Naive thymus-derived CD8-positive, alpha-beta T cell (primary cell): ENCODE measurements around the gene BMP10. TPM values are rescaled to one million over a fixed set of nuclear protein-coding genes. Genes with fewer than 3 reads are reported as not detected.

Experiments used
- ATAC-seq, 2 donors: fragments of 150-1000 bp; cut with Tn5 transposase in 1 of 2; sonication (Bioruptor Pico), chemical (Tn5 transposase) in 1 of 2; 1 replicate in 1 of 2; 2 replicates in 1 of 2; pipeline ENCODE4 v1.10.0; 2021; ENCODE audit warnings: mild to moderate bottlenecking in 2 of 2, moderate library complexity in 2 of 2
- POLR2A ChIA-PET: fragments of 350-600 bp; sonication (Branson Sonifier 250); formaldehyde crosslinking; loops from one replicate; lab custom pipeline; 2021; ENCODE audit warnings: antibody characterized with exemption; lab: Charles Lee
- DNase-seq, 10 donors: peaks; one replicate each; pipeline versions ENCODE4 v3.0.0 to v3.0.0-alpha.2; 2020 to 2022
- H3K27ac Mint-ChIP-seq, 10 donors: one replicate each; pipeline ENCODE4 v1.8.0; 2020 to 2022; ENCODE audit warnings: mild to moderate bottlenecking in 10 of 10, mixed read lengths in 10 of 10, moderate library complexity in 4 of 10, inconsistent platforms in 1 of 10
- H3K27me3 Mint-ChIP-seq, 5 donors: one replicate each; pipeline ENCODE4 v1.8.0; 2021 to 2022; ENCODE audit warnings: mixed read lengths in 5 of 5
- H3K36me3 Mint-ChIP-seq, 3 donors: one replicate each; pipeline ENCODE4 v1.8.0; 2020 to 2022; ENCODE audit warnings: mixed read lengths in 3 of 3, mild to moderate bottlenecking in 2 of 3, inconsistent platforms in 1 of 3
- H3K4me1 Mint-ChIP-seq, 4 donors: one replicate each; pipeline ENCODE4 v1.8.0; 2021 to 2022; ENCODE audit warnings: mixed read lengths in 4 of 4
- H3K4me3 Mint-ChIP-seq, 10 donors: one replicate each; pipeline ENCODE4 v1.8.0; 2020 to 2022; ENCODE audit warnings: mild to moderate bottlenecking in 10 of 10, mixed read lengths in 10 of 10, moderate library complexity in 6 of 10, inconsistent platforms in 1 of 10
- H3K9me3 Mint-ChIP-seq, 9 donors: one replicate each; pipeline ENCODE4 v1.8.0; 2020 to 2022; ENCODE audit warnings: mixed read lengths in 9 of 9, mild to moderate bottlenecking in 3 of 9, inconsistent platforms in 1 of 9, moderate library complexity in 1 of 9
- polyA plus RNA-seq, 3 donors: library from polyadenylated mRNA; unstranded; fragments of 300-500 nt; fragmentation: Illumina TruSeq; gene quantifications; one replicate each; pipeline ENCODE4 v1.2.3, GENCODE V29; 2021
- total RNA-seq, 8 experiments: library from RNA in 2 of 8; stranded (reverse) in 2 of 8; gene quantifications; one replicate each; pipeline ENCODE4 v1.2.3 and lab custom pipeline; 2021 to 2026

Gene BMP10
- total and polyA plus RNA-seq, 5 experiments from 2014 or later: not detected

DNA sequence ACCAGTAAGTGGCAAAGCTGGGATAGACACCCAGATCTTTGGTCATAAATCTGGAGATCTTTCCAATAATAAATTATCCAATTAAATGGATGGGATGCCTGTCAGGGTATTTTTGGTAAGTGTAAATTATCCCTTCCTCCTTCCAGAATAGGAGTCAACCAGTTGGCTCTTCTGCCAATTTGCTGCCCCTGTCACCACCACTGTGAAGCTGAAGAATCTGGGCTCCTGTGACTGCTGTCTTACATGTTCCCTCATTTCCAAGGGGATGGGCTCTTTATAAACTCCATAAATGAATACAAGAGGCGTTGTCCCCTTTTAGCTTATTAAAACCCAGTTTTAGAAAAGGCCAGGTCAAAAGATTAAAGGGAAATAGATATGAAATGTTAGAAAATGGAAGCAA, 17.8 kb upstream of the BMP10 start:
- Mint-ChIP-seq H3K9me3 (no peaks in the 10 kb centered on the region), H3K27me3 (peaks cover 0 to 4% (median 0%) of the 10 kb centered on the region in 5 donors), H3K4me3 (no peak overlapping the region), H3K36me3 (no peaks in the 10 kb centered on the region), H3K4me1 (no peaks in the 10 kb centered on the region), H3K27ac (no peak overlapping the region)
- ATAC-seq: no peak
- POLR2A ChIA-PET: no interaction called here
- DNase-seq: no peak

- H3K9me3 Mint-ChIP-seq: no peaks in the 10 kb centered on the region
- DNase-seq (no peak), ATAC-seq (no peak)
- no peaks in the 10 kb centered on the region for H3K4me1 Mint-ChIP-seq
- H3K27ac Mint-ChIP-seq: no peak overlapping the region
- H3K36me3 Mint-ChIP-seq: no peaks in the 10 kb centered on the region
- POLR2A ChIA-PET: no interaction called here
- H3K4me3 Mint-ChIP-seq: no peak overlapping the region
- H3K27me3 Mint-ChIP-seq: peaks cover 0 to 2% (median 0%) of the 10 kb centered on the region in 5 donors
These were observed 17.0 kb upstream of the BMP10 start for GRCh38 chr2:68888038-68888704.

- H3K9me3 Mint-ChIP-seq: no peaks in the 10 kb centered on the region
- H3K27me3 Mint-ChIP-seq: peaks cover 0 to 1% (median 0%) of the 10 kb centered on the region in 5 donors
- H3K36me3 Mint-ChIP-seq: no peaks in the 10 kb centered on the region
- no peak overlapping the region for H3K4me3 Mint-ChIP-seq
- ATAC-seq (no peak), DNase-seq (no peak)
- H3K4me1 Mint-ChIP-seq: no peaks in the 10 kb centered on the region
- no peak overlapping the region for H3K27ac Mint-ChIP-seq
- POLR2A ChIA-PET: no interaction called here
These were observed 14.5 kb upstream of the BMP10 start for GRCh38 chr2:68885811-68886075.

DNA sequence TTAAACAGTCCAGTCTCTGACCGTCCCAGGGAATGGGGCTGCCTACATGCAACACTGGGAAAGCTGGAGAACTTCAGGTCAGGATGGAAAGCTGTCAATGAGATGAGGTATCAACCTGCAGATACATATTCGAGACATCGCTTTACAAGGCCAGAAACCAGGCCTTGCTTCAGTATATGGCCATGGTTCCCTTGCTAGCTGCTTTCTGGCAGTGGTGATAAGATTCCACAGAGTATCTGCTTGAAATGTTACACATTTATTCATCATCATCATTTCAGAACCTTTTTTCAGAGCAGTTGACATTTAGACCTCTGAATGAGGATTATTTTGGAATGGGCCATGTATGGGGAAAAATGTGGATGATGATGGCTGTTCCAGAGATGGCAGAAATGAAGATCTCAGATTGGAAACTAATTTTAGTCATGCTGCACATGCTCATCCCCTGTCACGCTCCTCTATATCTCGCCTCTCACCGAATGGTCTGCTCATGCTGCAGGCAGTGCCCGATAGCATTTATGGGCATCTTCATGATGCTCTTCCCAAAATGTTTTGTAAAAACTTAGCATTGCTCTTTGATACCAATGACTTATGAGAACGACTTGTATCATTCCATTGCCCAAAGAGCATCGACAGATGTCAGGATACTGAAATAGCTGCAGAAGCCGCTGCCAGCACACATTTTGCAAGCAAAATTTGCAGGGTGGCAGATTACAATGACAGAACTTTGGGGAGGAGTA, 14.0 kb upstream of the BMP10 start:
- H3K27ac Mint-ChIP-seq: peak overlapping the region in 1 of 10 donors; percentile 73
- peaks cover 0 to 1% (median 0%) of the 10 kb centered on the region in 5 donors for H3K27me3 Mint-ChIP-seq
- POLR2A ChIA-PET: no interaction called here
- no peaks in the 10 kb centered on the region for H3K36me3 Mint-ChIP-seq
- no peak for ATAC-seq
- H3K4me1 Mint-ChIP-seq: no peaks in the 10 kb centered on the region
- no peak for DNase-seq
- H3K9me3 Mint-ChIP-seq: no peaks in the 10 kb centered on the region
- H3K4me3 Mint-ChIP-seq: no peak overlapping the region

DNA sequence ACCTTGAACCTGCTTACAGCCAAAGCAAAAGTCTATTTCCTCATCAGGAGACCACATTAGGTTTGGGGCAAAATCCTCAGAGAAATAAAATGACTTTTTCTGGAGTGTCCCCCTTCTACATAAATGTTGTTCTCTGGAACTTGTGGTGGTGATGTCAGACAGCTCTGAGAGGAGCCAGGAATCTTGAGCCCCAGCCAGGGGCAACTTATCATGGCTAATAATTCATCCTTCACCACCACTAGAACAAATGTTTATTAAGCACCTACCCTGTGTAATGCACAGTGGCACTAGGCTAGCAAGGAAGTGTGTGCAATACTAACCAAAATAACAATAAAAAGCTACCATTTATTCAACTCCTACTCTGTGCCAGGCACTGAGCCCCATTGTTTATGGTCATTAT, 9.0 kb upstream of the BMP10 start:
- H3K36me3 Mint-ChIP-seq: no peaks in the 10 kb centered on the region
- H3K27ac Mint-ChIP-seq: no peak overlapping the region
- no peak for ATAC-seq
- POLR2A ChIA-PET: no interaction called here
- H3K4me1 Mint-ChIP-seq: no peaks in the 10 kb centered on the region
- no peak for DNase-seq
- no peak overlapping the region for H3K4me3 Mint-ChIP-seq
- H3K9me3 Mint-ChIP-seq: no peaks in the 10 kb centered on the region
- H3K27me3 Mint-ChIP-seq: peaks cover 0 to 10% (median 5%) of the 10 kb centered on the region in 5 donors

GRCh38 chr2:68879296-68879695, 8.1 kb upstream of the BMP10 start:
- Mint-ChIP-seq H3K36me3 (no peaks in the 10 kb centered on the region), H3K27ac (no peak overlapping the region), H3K4me1 (no peaks in the 10 kb centered on the region), H3K27me3 (peaks cover 0 to 10% (median 5%) of the 10 kb centered on the region in 5 donors), H3K4me3 (no peak overlapping the region), H3K9me3 (no peaks in the 10 kb centered on the region)
- DNase-seq: no peak
- ATAC-seq: no peak
- POLR2A ChIA-PET: interaction anchor here (0.7 kb wide), 1 partner anchor 33 kb away, joined by 3 read pairs; no protein-coding TSS in a partner anchor

DNA sequence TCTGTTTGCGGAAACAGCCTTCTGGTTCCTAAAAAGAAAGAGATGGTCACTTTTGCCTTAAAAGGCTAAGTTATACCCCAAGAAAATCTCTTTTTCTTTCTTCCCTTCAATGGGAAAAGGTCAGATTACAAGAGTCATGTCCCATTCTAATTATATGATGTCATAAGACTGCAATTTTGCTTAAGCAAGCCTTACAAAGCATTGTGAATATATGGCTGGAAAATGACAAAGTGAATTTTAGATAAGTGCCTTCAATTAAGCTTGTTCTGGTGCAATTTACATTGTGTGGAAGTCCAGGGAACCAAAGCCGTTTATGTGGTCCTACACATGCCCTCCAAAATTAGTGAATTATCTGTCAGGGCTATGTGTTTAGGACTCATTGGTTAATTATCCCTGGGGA, 7.6 kb upstream of the BMP10 start:
- Mint-ChIP-seq H3K27me3 (peaks cover 0 to 10% (median 5%) of the 10 kb centered on the region in 5 donors), H3K27ac (no peak overlapping the region), H3K4me3 (no peak overlapping the region), H3K4me1 (no peaks in the 10 kb centered on the region), H3K36me3 (no peaks in the 10 kb centered on the region), H3K9me3 (no peaks in the 10 kb centered on the region)
- DNase-seq: no peak
- ATAC-seq: no peak
- POLR2A ChIA-PET: interaction anchor here (0.7 kb wide), 1 partner anchor 33 kb away, joined by 3 read pairs; no protein-coding TSS in a partner anchor

GRCh38 chr2:68878071-68878711, 7.0 kb upstream of the BMP10 start:
- Mint-ChIP-seq H3K4me3 (no peak overlapping the region), H3K9me3 (no peaks in the 10 kb centered on the region), H3K27me3 (peaks cover 0 to 10% (median 5%) of the 10 kb centered on the region in 5 donors), H3K27ac (no peak overlapping the region), H3K36me3 (no peaks in the 10 kb centered on the region), H3K4me1 (no peaks in the 10 kb centered on the region)
- DNase-seq: no peak
- no peak for ATAC-seq
- POLR2A ChIA-PET: no interaction called here

- no peaks in the 10 kb centered on the region for H3K36me3 Mint-ChIP-seq
- H3K4me3 Mint-ChIP-seq: no peak overlapping the region
- peaks cover 0 to 10% (median 5%) of the 10 kb centered on the region in 5 donors for H3K27me3 Mint-ChIP-seq
- POLR2A ChIA-PET: no interaction called here
- no peaks in the 10 kb centered on the region for H3K4me1 Mint-ChIP-seq
- DNase-seq (no peak), ATAC-seq (no peak)
- H3K9me3 Mint-ChIP-seq: no peaks in the 10 kb centered on the region
- no peak overlapping the region for H3K27ac Mint-ChIP-seq
These were observed 6.0 kb upstream of the BMP10 start for GRCh38 chr2:68877079-68877772.

DNA sequence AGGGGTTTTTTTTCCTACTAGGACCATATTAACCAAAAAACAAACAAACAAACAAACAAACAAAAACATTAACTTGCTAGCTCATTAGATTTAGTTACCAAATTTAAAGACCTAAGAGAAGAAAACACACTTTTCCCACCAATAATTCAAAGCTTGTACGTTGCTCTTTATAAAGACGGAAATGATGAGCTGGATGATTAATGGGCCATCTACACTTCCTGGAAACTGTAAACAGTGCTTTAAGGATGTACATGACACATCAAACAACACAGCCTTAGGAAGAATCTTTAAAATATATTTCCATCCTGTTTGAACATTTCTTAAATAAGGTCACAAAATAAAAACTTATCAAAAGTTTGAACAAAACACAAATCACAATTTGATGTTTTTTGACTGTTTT, 982 bp downstream of the BMP10 start:
- no peak for DNase-seq
- Mint-ChIP-seq H3K9me3 (no peaks in the 10 kb centered on the region), H3K36me3 (no peaks in the 10 kb centered on the region), H3K27ac (no peak overlapping the region), H3K4me3 (no peak overlapping the region), H3K27me3 (peaks cover 0 to 5% (median 0%) of the 10 kb centered on the region in 5 donors), H3K4me1 (no peaks in the 10 kb centered on the region)
- POLR2A ChIA-PET: no interaction called here
- ATAC-seq: no peak

DNA sequence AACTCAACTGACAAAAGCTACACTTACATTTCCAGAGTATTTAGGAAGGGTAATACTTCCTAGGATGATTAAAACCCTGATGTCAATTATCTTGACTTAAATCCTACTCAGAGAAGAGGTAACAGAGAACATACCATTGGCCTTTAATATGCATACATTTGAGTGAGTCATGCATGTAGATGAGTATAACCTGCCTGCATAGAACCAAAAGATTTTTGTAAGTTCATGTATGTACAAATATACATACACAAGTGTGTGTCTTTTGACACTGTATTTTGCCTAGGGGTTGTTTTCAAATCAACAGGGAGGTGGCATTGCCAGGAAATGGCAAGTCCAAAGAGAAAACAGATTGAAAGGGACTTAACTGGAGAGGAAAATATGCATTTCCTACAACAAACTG, 6.1 kb downstream of the BMP10 start:
- Mint-ChIP-seq H3K4me1 (no peaks in the 10 kb centered on the region), H3K4me3 (no peak overlapping the region), H3K9me3 (no peaks in the 10 kb centered on the region), H3K27me3 (peaks cover 0 to 5% (median 0%) of the 10 kb centered on the region in 5 donors), H3K27ac (no peak overlapping the region), H3K36me3 (no peaks in the 10 kb centered on the region)
- DNase-seq: no peak
- POLR2A ChIA-PET: no interaction called here
- ATAC-seq: no peak

- Mint-ChIP-seq H3K4me1 (no peaks in the 10 kb centered on the region), H3K27ac (peak overlapping the region in 1 of 10 donors; percentile 21), H3K9me3 (no peaks in the 10 kb centered on the region), H3K36me3 (no peaks in the 10 kb centered on the region), H3K27me3 (peaks cover 0 to 5% (median 0%) of the 10 kb centered on the region in 5 donors), H3K4me3 (no peak overlapping the region)
- ATAC-seq (no peak), DNase-seq (no peak)
- POLR2A ChIA-PET: no interaction called here
These were observed 7.2 kb downstream of the BMP10 start for GRCh38 chr2:68863996-68864395.

GRCh38 chr2:68862889-68863288, 8.3 kb downstream of the BMP10 start:
- Mint-ChIP-seq H3K27me3 (no peaks in the 10 kb centered on the region), H3K9me3 (no peaks in the 10 kb centered on the region), H3K27ac (no peak overlapping the region), H3K4me3 (no peak overlapping the region), H3K36me3 (no peaks in the 10 kb centered on the region), H3K4me1 (peaks cover 0 to 1% (median 0%) of the 10 kb centered on the region in 4 donors)
- POLR2A ChIA-PET: no interaction called here
- ATAC-seq (no peak), DNase-seq (no peak)
